Muscle layer of colon (tissue), 2 donors: ENCODE data around the gene SLC35G4.

Source experiments
- H3K27ac ChIP-seq: one replicate; pipeline ENCODE4 v1.7.0; 2013; ENCODE audit warnings: low read depth, mild to moderate bottlenecking, low read length, moderate library complexity
- H3K27me3 ChIP-seq, 2 donors: one replicate each; pipeline ENCODE4 v1.7.0; 2013; ENCODE audit warnings: low read length in 2 of 2, mild to moderate bottlenecking in 2 of 2; ENCODE audit not compliant: insufficient read depth in 2 of 2, control insufficient read depth in 1 of 2
- H3K36me3 ChIP-seq: one replicate; pipeline ENCODE4 v1.7.0; 2013; ENCODE audit warnings: mild to moderate bottlenecking, low read length; ENCODE audit not compliant: insufficient read depth
- H3K4me1 ChIP-seq: one replicate; pipeline ENCODE4 v1.7.0; 2013; ENCODE audit warnings: mild to moderate bottlenecking, low read length; ENCODE audit not compliant: insufficient read depth
- H3K4me3 ChIP-seq, 2 donors: one replicate each; pipeline ENCODE4 v1.7.0; 2013; ENCODE audit warnings: low read length in 2 of 2, low read depth in 1 of 2, mild to moderate bottlenecking in 1 of 2, moderate library complexity in 1 of 2
- H3K9ac ChIP-seq: one replicate; pipeline ENCODE4 v1.7.0; 2013; ENCODE audit warnings: low read length
- H3K9me3 ChIP-seq: one replicate; pipeline ENCODE4 v1.7.0; 2013; ENCODE audit warnings: mild to moderate bottlenecking, low read length
- donor health status: abdominal sarcoma.
- donor health status: Adenocarcinoma of cecum.

SLC35G4 gene

DNA sequence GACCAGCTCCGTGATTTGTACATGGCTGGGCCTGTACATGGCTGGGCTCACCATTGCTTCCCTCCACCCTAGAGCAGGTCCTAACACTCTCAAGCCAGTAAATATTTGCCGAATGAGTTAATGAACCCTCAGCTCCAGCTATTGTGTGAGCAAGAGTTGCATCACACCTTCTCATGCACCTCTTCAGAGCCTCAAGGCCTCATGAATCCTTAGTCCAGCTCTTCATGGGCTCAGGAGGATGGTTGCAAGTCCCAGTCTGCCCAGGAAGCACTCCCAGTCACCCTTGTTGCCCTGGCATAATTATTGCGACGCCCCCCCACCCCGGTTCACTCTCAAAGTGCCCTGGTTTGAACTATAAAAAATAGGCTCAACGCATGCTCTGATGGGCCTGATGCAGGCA is 49.6 kb downstream of the SLC35G4 start:
- no peak overlapping the region for H3K9ac ChIP-seq
- no peak overlapping the region for H3K27ac ChIP-seq
- no peak overlapping the region for H3K4me3 ChIP-seq
- peaks cover 4% of the 10 kb centered on the region in 2 donors for H3K27me3 ChIP-seq
- H3K36me3 ChIP-seq: no peaks in the 10 kb centered on the region
- no peaks in the 10 kb centered on the region for H3K9me3 ChIP-seq
- peaks cover 6% of the 10 kb centered on the region for H3K4me1 ChIP-seq
